Measurements from ENCODE around the gene CDC6. TPM values are rescaled to one million over a fixed set of nuclear protein-coding genes. Genes with fewer than 3 reads are reported as not detected.
A peak's percentile ranks its signal among the peaks of the same experiment; 100 is the strongest.

Gene CDC6
- total and polyA plus RNA-seq, 2 of the 8 experiments (the other 6 are each of a cell fraction or from before 2014, with no cell fraction given) = 50.5 to 140 TPM

- Histone ChIP-seq H2BK120ac (replicated peaks; ENCODE audit: low read depth, low read length) (no peak overlapping the region), H3K18ac (ENCODE audit: extremely low read depth, low read length) (no peak overlapping the region), H3K27me3 (replicated peaks in 1 of 4; ENCODE audit: control insufficient read depth in 3 of 4, extremely low read depth in 1 of 4, insufficient read depth in 3 of 4, low read length in 3 of 4) (peaks cover 0 to 1% (median 0%) of the 10 kb centered on the region in 4 experiments; a peak in 1 of 7 replicates), H3K4me3 (ENCODE audit: extremely low read depth in 1 of 4, insufficient read depth in 2 of 4, low read depth in 3 of 4, low read length in 4 of 4) (no peak overlapping the region), H4K5ac (ENCODE audit: insufficient read length, low read depth, low read length) (no peak overlapping the region), H4K91ac (replicated peaks; ENCODE audit: insufficient read length, low read length) (no peak overlapping the region), H2BK5ac (ENCODE audit: low read depth, low read length) (no peak overlapping the region), H3K9ac (replicated peaks in 1 of 4; ENCODE audit: extremely low read depth in 1 of 4, low read depth in 3 of 4, low read length in 3 of 4) (no peak overlapping the region), H2BK12ac (ENCODE audit: low read depth, low read length) (no peak overlapping the region), H4K20me1 (replicated peaks in 1 of 2; ENCODE audit: control insufficient read depth in 1 of 2, insufficient read depth in 2 of 2, low read length in 2 of 2) (peaks cover 10 to 11% of the 10 kb centered on the region in 2 experiments), H3K23me2 (ENCODE audit: low read depth, low read length) (no peaks in the 10 kb centered on the region), H2BK20ac (ENCODE audit: low read length) (no peak overlapping the region), H2AK5ac (ENCODE audit: low read depth, low read length) (no peak overlapping the region), H3K14ac (ENCODE audit: insufficient read length) (no peak overlapping the region), H3K56ac (replicated peaks; ENCODE audit: insufficient read length, low read depth, low read length) (no peak overlapping the region), H3K4ac (replicated peaks; ENCODE audit: insufficient read length, low read depth, low read length) (no peak overlapping the region), H3K79me2 (ENCODE audit: control insufficient read depth in 1 of 2, insufficient read depth in 2 of 2, low read length in 2 of 2) (peaks cover 0 to 3% of the 10 kb centered on the region in 2 experiments; a peak in 1 of 4 replicates), H4K8ac (ENCODE audit: extremely low read depth, insufficient read depth, low read length) (no peak overlapping the region), H3K23ac (ENCODE audit: insufficient read length) (no peak overlapping the region), H2AFZ (ENCODE audit: low read length) (no peak overlapping the region), H3K79me1 (ENCODE audit: low read depth, low read length) (no peaks in the 10 kb centered on the region), H3K9me3 (ENCODE audit: insufficient read depth in 2 of 2, low read depth in 1 of 2, low read length in 1 of 2) (no peaks in the 10 kb centered on the region), H2BK15ac (ENCODE audit: low read length) (no peak overlapping the region), H3K4me2 (ENCODE audit: insufficient read depth in 1 of 2, low read depth in 2 of 2, low read length in 2 of 2) (no peak overlapping the region), H3K4me1 (replicated peaks in 1 of 4; ENCODE audit: control insufficient read depth in 3 of 4, insufficient read depth in 4 of 4, low read length in 3 of 4) (peaks cover 10 to 19% (median 16%) of the 10 kb centered on the region in 4 experiments), H3K27ac (ENCODE audit: low read depth, low read length) (no peak overlapping the region), H3K36me3 (ENCODE audit: control insufficient read depth in 2 of 4, insufficient read depth in 4 of 4, low read length in 3 of 4) (peaks cover 27 to 62% (median 55%) of the 10 kb centered on the region in 4 experiments)
- TF ChIP-seq RAD21 (IDR thresholded peaks at IDR 0.05 in 1 of 2, conservative IDR thresholded peaks at IDR 0.05 in 1 of 2; ENCODE audit: low read depth in 2 of 2, low read length in 2 of 2) (peak; percentile 79 to 86), TAF1 (IDR thresholded peaks at IDR 0.05; ENCODE audit: low read depth, low read length) (no peak), CTCF (IDR thresholded peaks at IDR 0.05; ENCODE audit: control extremely low read depth in 1 of 3, insufficient read depth in 1 of 3, low read depth in 1 of 3, low read length in 3 of 3) (peak in 2 of 3 experiments; percentile 65 to 66; a peak in 3 of 4 replicates), POLR2A (IDR thresholded peaks at IDR 0.05; ENCODE audit: control extremely low read depth in 1 of 2, low read depth in 2 of 2, low read length in 2 of 2) (peak in 1 of 2 experiments; percentile 57; a peak in 1 of 3 replicates)
- POLR2A ChIA-PET (ENCODE audit: partially characterized antibody) = interaction anchor here (0.7 to 31.2 kb wide), 7 partner anchors 5 to 72 kb away, joined by 3 to 570 read pairs (median 4); partner anchors contain the start of genes CDC6, GJD3 and RARA
- WGBS, 2 experiments (ENCODE audit: extremely low coverage in 1 of 2, insufficient coverage in 1 of 2, insufficient read length in 1 of 2, insufficient replicate concordance in 2 of 2, low coverage in 1 of 2, low lambda C conversion rate in 2 of 2, missing lambda C conversion rate in 1 of 2) = 87% methylated on average over 4 of the region's 4 CpGs; no CpG with 5 or more reads in 1 of the 2 experiments
- CTCF ChIA-PET (ENCODE audit: partially characterized antibody) = interaction anchor here (0.5 to 39.2 kb wide), 27 partner anchors 8 to 257 kb away, joined by 3 to 1198 read pairs (median 4); partner anchors contain the start of genes CDC6, GJD3 and WIPF2
- DNase-seq (ENCODE audit: low read depth in 1 of 2, low spot score in 2 of 2) (no peak), FAIRE-seq (no peak)
Observed at GRCh38 chr17:40303009-40303657, 15.5 kb downstream of the CDC6 start.
